GM12801 (cell line): ENCODE results near the gene MOB1A.

ENCODE experiments used
- CTCF ChIP-seq: IDR thresholded peaks from one replicate; pipeline ENCODE4 v1.5.1; 2011; ENCODE audit warnings: control low read depth; ENCODE audit not compliant: insufficient read length; ENCODE audit errors: extremely low read depth

Gene MOB1A

GRCh38 chr2:74183878-74184277 is 5.2 kb upstream of the MOB1A start:
- no peak for TF ChIP-seq CTCF

- TF ChIP-seq CTCF = no peak
These were observed 3.1 kb upstream of the MOB1A start for GRCh38 chr2:74181739-74182138.

GRCh38 chr2:74179063-74179865 is 585 bp upstream of the MOB1A start:
- no peak for TF ChIP-seq CTCF

- TF ChIP-seq CTCF = no peak
These were observed 983 bp downstream of the MOB1A start for GRCh38 chr2:74177696-74178095.

- no peak for TF ChIP-seq CTCF
These were observed 3.8 kb downstream of the MOB1A start for GRCh38 chr2:74174909-74175308.

- TF ChIP-seq CTCF = no peak
These were observed 9.9 kb downstream of the MOB1A start for GRCh38 chr2:74168739-74169138.

- TF ChIP-seq CTCF = no peak
These were observed 13.9 kb downstream of the MOB1A start for GRCh38 chr2:74164761-74165160.

GRCh38 chr2:74162951-74163350 is 15.7 kb downstream of the MOB1A start:
- TF ChIP-seq CTCF = no peak
